H1 (cell line): Measurements from ENCODE around the gene OR51F2. TPM values are rescaled to one million over a fixed set of nuclear protein-coding genes. Genes with fewer than 3 reads are reported as not detected.

Experiments
- ASH2L ChIP-seq: fragments of 200-600, 300-600 bp; sonication (generic); IDR thresholded peaks from one replicate; pipeline ENCODE4 v1.7.1; 2017; ENCODE audit warnings: low read length
- CHD1 ChIP-seq: IDR thresholded peaks from 2 replicates; pipeline ENCODE4 v1.6.1; 2012; ENCODE audit warnings: low read depth, low read length, improper control_type of control experiment
- FOSL1 ChIP-seq: IDR thresholded peaks from 2 replicates; pipeline ENCODE4 v1.6.1; 2011; ENCODE audit warnings: mild to moderate bottlenecking, low read depth, low read length, moderate library complexity; ENCODE audit not compliant: insufficient read depth
- SIX5 ChIP-seq: IDR thresholded peaks from 2 replicates; pipeline ENCODE4 v1.6.1; 2011; ENCODE audit warnings: mild to moderate bottlenecking, low read depth, low read length
- SP2 ChIP-seq: IDR thresholded peaks from 2 replicates; pipeline ENCODE4 v1.6.1; 2012; ENCODE audit warnings: mild to moderate bottlenecking, low read length, inconsistent platforms
- SP4 ChIP-seq: IDR thresholded peaks from 2 replicates; pipeline ENCODE4 v1.6.1; 2012; ENCODE audit warnings: low read length, inconsistent platforms
- polyA plus RNA-seq, 7 experiments: library from polyadenylated mRNA; depleted of rRNA in 3 of 7; stranded (reverse) in 5 of 7; unstranded in 2 of 7; fragments of >200 nt in 5 of 7; fragments of 200-250 nt in 2 of 7; gene quantifications; 1 replicate in 5 of 7; 2 replicates in 1 of 7; 4 replicates in 1 of 7; pipeline versions ENCODE4 v1.2.1 to v1.2.3, GENCODE V29; 2011 to 2013; ENCODE audit warnings: missing spikeins in 2 of 7, mixed read lengths in 2 of 7
- total RNA-seq: library from RNA; stranded (reverse); fragmentation: NEBNext Ultra II Directional; extraction: Animal tissue kit (Norgen Biotek cat#: 25700); gene quantifications from 2 replicates; pipeline ENCODE4 v1.2.1, GENCODE V29; 2021
- TF ChIP-seq, protein P1 (sequence below): fragments of 300-600 bp; sonication (generic); IDR thresholded peaks from 2 replicates; pipeline ENCODE4 v1.7.1; 2012; ENCODE audit warnings: low read length, moderate library complexity, mild to moderate bottlenecking, inconsistent platforms; ENCODE audit not compliant: insufficient replicate concordance
- TF ChIP-seq, protein P2 (sequence below), 3 experiments: IDR thresholded peaks; 1 replicate in 2 of 3; 2 replicates in 1 of 3; pipeline versions ENCODE4 v1.5.1 to v1.6.1; 2011; ENCODE audit warnings: low read length in 3 of 3, mild to moderate bottlenecking in 3 of 3, inconsistent platforms in 2 of 3, low read depth in 1 of 3, moderate library complexity in 1 of 3; ENCODE audit not compliant: insufficient read depth in 1 of 3; ENCODE audit errors: control extremely low read depth in 1 of 3

The OR51F2 gene
- total and polyA plus RNA-seq, 2 of the 8 experiments (the other 6 are each of a cell fraction or from before 2014, with no cell fraction given): 0.15 TPM; not detected in 1

DNA sequence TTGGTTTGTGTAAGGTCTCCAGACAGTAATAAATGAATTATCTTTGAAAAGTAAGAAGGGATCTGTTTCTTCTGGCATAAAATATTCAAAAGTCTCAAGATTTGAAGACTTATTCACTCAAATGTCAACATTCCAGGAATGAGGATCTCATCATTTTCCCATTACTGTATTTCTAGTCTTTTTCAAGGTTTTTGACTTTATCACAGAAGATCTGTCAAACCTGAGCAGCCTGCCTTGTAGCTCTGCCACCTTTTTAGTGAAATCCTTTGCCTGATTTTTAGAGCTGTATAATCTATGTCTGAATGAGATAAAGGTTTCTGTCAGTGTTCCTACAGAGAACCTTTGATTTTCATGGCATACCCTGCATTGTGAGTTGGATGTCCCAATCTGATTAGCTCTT is 4.0 kb downstream of the OR51F2 start (continued):
- TF ChIP-seq, protein P1, sequence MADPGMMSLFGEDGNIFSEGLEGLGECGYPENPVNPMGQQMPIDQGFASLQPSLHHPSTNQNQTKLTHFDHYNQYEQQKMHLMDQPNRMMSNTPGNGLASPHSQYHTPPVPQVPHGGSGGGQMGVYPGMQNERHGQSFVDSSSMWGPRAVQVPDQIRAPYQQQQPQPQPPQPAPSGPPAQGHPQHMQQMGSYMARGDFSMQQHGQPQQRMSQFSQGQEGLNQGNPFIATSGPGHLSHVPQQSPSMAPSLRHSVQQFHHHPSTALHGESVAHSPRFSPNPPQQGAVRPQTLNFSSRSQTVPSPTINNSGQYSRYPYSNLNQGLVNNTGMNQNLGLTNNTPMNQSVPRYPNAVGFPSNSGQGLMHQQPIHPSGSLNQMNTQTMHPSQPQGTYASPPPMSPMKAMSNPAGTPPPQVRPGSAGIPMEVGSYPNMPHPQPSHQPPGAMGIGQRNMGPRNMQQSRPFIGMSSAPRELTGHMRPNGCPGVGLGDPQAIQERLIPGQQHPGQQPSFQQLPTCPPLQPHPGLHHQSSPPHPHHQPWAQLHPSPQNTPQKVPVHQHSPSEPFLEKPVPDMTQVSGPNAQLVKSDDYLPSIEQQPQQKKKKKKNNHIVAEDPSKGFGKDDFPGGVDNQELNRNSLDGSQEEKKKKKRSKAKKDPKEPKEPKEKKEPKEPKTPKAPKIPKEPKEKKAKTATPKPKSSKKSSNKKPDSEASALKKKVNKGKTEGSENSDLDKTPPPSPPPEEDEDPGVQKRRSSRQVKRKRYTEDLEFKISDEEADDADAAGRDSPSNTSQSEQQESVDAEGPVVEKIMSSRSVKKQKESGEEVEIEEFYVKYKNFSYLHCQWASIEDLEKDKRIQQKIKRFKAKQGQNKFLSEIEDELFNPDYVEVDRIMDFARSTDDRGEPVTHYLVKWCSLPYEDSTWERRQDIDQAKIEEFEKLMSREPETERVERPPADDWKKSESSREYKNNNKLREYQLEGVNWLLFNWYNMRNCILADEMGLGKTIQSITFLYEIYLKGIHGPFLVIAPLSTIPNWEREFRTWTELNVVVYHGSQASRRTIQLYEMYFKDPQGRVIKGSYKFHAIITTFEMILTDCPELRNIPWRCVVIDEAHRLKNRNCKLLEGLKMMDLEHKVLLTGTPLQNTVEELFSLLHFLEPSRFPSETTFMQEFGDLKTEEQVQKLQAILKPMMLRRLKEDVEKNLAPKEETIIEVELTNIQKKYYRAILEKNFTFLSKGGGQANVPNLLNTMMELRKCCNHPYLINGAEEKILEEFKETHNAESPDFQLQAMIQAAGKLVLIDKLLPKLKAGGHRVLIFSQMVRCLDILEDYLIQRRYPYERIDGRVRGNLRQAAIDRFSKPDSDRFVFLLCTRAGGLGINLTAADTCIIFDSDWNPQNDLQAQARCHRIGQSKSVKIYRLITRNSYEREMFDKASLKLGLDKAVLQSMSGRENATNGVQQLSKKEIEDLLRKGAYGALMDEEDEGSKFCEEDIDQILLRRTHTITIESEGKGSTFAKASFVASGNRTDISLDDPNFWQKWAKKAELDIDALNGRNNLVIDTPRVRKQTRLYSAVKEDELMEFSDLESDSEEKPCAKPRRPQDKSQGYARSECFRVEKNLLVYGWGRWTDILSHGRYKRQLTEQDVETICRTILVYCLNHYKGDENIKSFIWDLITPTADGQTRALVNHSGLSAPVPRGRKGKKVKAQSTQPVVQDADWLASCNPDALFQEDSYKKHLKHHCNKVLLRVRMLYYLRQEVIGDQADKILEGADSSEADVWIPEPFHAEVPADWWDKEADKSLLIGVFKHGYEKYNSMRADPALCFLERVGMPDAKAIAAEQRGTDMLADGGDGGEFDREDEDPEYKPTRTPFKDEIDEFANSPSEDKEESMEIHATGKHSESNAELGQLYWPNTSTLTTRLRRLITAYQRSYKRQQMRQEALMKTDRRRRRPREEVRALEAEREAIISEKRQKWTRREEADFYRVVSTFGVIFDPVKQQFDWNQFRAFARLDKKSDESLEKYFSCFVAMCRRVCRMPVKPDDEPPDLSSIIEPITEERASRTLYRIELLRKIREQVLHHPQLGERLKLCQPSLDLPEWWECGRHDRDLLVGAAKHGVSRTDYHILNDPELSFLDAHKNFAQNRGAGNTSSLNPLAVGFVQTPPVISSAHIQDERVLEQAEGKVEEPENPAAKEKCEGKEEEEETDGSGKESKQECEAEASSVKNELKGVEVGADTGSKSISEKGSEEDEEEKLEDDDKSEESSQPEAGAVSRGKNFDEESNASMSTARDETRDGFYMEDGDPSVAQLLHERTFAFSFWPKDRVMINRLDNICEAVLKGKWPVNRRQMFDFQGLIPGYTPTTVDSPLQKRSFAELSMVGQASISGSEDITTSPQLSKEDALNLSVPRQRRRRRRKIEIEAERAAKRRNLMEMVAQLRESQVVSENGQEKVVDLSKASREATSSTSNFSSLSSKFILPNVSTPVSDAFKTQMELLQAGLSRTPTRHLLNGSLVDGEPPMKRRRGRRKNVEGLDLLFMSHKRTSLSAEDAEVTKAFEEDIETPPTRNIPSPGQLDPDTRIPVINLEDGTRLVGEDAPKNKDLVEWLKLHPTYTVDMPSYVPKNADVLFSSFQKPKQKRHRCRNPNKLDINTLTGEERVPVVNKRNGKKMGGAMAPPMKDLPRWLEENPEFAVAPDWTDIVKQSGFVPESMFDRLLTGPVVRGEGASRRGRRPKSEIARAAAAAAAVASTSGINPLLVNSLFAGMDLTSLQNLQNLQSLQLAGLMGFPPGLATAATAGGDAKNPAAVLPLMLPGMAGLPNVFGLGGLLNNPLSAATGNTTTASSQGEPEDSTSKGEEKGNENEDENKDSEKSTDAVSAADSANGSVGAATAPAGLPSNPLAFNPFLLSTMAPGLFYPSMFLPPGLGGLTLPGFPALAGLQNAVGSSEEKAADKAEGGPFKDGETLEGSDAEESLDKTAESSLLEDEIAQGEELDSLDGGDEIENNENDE: no peak
- no peak for TF ChIP-seq ASH2L
- TF ChIP-seq, protein P2, sequence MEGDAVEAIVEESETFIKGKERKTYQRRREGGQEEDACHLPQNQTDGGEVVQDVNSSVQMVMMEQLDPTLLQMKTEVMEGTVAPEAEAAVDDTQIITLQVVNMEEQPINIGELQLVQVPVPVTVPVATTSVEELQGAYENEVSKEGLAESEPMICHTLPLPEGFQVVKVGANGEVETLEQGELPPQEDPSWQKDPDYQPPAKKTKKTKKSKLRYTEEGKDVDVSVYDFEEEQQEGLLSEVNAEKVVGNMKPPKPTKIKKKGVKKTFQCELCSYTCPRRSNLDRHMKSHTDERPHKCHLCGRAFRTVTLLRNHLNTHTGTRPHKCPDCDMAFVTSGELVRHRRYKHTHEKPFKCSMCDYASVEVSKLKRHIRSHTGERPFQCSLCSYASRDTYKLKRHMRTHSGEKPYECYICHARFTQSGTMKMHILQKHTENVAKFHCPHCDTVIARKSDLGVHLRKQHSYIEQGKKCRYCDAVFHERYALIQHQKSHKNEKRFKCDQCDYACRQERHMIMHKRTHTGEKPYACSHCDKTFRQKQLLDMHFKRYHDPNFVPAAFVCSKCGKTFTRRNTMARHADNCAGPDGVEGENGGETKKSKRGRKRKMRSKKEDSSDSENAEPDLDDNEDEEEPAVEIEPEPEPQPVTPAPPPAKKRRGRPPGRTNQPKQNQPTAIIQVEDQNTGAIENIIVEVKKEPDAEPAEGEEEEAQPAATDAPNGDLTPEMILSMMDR (IDR thresholded peaks at IDR 0.05; ENCODE audit: control extremely low read depth in 1 of 3, insufficient read depth in 1 of 3, low read depth in 1 of 3, low read length in 3 of 3): no peak
- TF ChIP-seq FOSL1: no peak
- TF ChIP-seq SIX5: no peak
- no peak for TF ChIP-seq SP2
- TF ChIP-seq SP4: no peak
- no peak for TF ChIP-seq CHD1
